ENCODE data around the gene RAB35.

DNA sequence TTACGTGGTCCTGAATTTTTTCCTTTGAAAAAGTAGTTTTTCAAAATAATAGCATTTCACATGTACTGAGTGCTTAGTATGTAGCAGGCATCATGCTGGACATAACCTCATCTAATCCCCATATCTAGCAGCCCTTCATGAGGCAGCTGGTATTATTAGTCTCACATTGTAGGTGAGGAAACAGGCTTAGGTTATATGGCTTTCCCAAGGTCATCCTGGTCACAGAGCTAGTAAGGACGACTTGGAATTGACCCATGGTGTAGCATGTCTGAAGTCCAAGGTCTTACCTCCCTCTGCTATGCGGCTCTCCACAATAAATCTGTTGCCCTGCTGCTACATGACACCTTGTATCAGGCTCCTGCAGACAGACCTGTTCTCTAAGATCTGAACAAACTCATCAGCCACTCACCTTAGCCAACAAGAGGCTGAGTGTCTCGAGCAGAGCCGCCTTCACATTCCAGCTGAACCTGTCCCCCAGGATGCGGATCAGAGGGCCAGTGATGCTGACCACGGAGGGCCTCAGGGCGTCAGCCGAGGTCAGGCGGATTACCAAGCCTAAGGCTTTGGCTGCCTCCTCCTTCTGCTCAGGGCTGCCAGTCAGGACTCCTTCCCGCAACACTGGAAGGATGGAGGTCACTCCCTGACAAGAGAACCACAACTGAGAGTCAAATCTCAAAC is 19.7 kb upstream of the RAB35 start:
- TF ChIP-seq, protein P1, sequence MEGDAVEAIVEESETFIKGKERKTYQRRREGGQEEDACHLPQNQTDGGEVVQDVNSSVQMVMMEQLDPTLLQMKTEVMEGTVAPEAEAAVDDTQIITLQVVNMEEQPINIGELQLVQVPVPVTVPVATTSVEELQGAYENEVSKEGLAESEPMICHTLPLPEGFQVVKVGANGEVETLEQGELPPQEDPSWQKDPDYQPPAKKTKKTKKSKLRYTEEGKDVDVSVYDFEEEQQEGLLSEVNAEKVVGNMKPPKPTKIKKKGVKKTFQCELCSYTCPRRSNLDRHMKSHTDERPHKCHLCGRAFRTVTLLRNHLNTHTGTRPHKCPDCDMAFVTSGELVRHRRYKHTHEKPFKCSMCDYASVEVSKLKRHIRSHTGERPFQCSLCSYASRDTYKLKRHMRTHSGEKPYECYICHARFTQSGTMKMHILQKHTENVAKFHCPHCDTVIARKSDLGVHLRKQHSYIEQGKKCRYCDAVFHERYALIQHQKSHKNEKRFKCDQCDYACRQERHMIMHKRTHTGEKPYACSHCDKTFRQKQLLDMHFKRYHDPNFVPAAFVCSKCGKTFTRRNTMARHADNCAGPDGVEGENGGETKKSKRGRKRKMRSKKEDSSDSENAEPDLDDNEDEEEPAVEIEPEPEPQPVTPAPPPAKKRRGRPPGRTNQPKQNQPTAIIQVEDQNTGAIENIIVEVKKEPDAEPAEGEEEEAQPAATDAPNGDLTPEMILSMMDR (IDR thresholded peaks at IDR 0.05 in 4 of 5, conservative IDR thresholded peaks at IDR 0.05 in 1 of 5): no peak
- TF ChIP-seq POLR2A (IDR thresholded peaks at IDR 0.05): no peak

All from gastrocnemius medialis (tissue), 4 donors.